ENCODE results near the gene FGFR2. TPM values are rescaled to one million over a fixed set of nuclear protein-coding genes. Genes with fewer than 3 reads are reported as not detected.

Gene FGFR2
- polyA plus RNA-seq, 1 donor from 2014 or later, result 14.8 TPM

DNA sequence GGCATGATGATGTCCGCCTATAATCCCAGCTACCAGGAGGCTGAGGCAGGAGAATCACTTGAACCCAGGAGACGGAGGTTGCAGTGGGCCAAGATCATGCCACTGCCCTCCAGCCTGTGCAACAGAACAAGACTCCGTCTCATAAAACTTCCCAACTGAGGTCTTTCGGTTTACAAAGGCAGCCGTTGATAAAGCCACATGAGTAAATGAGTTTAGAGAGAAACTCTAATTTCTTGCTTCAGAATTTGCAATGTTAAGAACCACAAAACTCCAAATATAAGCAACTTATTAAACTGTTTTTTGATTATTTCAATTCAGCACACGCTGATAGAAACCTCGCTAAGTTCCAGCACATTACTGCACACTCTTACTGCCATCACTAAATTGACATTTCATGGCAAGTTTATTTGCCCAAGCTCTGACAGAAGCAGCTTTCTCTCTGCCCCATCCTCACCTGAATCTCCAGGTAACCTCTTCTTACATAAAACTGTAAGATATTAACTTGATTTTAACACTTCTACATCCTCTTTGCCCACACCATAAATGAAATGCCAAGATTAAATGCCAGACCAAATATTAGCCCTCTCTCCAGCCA, 67.7 kb downstream of the FGFR2 start:
- H2AFZ ChIP-seq (ENCODE audit: low read depth, low read length), result no peak overlapping the region
- H3K9me2 ChIP-seq (ENCODE audit: insufficient read depth, low read length), result no peaks in the 10 kb centered on the region
- no peak overlapping the region for H3K4me3 ChIP-seq (ENCODE audit: low read length)
- no peaks in the 10 kb centered on the region for H4K20me1 ChIP-seq (ENCODE audit: insufficient read depth)
- H3K9me3 ChIP-seq (ENCODE audit: low read length), result no peaks in the 10 kb centered on the region
- no peaks in the 10 kb centered on the region for H3K36me3 ChIP-seq (ENCODE audit: insufficient read depth, low read length)
- no peak overlapping the region for H3K9ac ChIP-seq (ENCODE audit: low read length)
- H3F3A ChIP-seq (ENCODE audit: insufficient read depth, low read length, poor library complexity, severe bottlenecking), result no peaks in the 10 kb centered on the region
- H3K27me3 ChIP-seq (ENCODE audit: insufficient read depth, low read depth, low read length), result no peaks in the 10 kb centered on the region
- TF ChIP-seq MXI1 (conservative IDR thresholded peaks at IDR 0.05; ENCODE audit: poor library complexity, severe bottlenecking) (no peak), SMC3 (conservative IDR thresholded peaks at IDR 0.05; ENCODE audit: poor library complexity) (no peak), TAF1 (IDR thresholded peaks at IDR 0.05; ENCODE audit: low read depth) (no peak), POLR2AphosphoS5 (IDR thresholded peaks at IDR 0.05) (no peak), CTCF (IDR thresholded peaks at IDR 0.05; ENCODE audit: poor library complexity, severe bottlenecking) (no peak), EP300 (conservative IDR thresholded peaks at IDR 0.05; ENCODE audit: poor library complexity, severe bottlenecking) (no peak), EZH2 (IDR thresholded peaks at IDR 0.05; ENCODE audit: borderline replicate concordance, insufficient read depth, low read length, poor library complexity, severe bottlenecking) (no peak), RAD21 (conservative IDR thresholded peaks at IDR 0.05) (no peak)
- TF ChIP-seq, protein P1, sequence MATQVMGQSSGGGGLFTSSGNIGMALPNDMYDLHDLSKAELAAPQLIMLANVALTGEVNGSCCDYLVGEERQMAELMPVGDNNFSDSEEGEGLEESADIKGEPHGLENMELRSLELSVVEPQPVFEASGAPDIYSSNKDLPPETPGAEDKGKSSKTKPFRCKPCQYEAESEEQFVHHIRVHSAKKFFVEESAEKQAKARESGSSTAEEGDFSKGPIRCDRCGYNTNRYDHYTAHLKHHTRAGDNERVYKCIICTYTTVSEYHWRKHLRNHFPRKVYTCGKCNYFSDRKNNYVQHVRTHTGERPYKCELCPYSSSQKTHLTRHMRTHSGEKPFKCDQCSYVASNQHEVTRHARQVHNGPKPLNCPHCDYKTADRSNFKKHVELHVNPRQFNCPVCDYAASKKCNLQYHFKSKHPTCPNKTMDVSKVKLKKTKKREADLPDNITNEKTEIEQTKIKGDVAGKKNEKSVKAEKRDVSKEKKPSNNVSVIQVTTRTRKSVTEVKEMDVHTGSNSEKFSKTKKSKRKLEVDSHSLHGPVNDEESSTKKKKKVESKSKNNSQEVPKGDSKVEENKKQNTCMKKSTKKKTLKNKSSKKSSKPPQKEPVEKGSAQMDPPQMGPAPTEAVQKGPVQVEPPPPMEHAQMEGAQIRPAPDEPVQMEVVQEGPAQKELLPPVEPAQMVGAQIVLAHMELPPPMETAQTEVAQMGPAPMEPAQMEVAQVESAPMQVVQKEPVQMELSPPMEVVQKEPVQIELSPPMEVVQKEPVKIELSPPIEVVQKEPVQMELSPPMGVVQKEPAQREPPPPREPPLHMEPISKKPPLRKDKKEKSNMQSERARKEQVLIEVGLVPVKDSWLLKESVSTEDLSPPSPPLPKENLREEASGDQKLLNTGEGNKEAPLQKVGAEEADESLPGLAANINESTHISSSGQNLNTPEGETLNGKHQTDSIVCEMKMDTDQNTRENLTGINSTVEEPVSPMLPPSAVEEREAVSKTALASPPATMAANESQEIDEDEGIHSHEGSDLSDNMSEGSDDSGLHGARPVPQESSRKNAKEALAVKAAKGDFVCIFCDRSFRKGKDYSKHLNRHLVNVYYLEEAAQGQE (IDR thresholded peaks at IDR 0.05; ENCODE audit: borderline replicate concordance), result no peak
- H3K4me2 ChIP-seq (ENCODE audit: low read length), result no peak overlapping the region
- H3K79me2 ChIP-seq (replicated peaks; ENCODE audit: insufficient read depth, low read length), result no peaks in the 10 kb centered on the region
- no peak overlapping the region for H3K27ac ChIP-seq (ENCODE audit: low read length)

GRCh38 chr10:121527690-121528089, 70.6 kb downstream of the FGFR2 start:
- H3K36me3 ChIP-seq (ENCODE audit: insufficient read depth, low read length), result no peaks in the 10 kb centered on the region
- no peaks in the 10 kb centered on the region for H3K9me3 ChIP-seq (ENCODE audit: low read length)
- no peaks in the 10 kb centered on the region for H4K20me1 ChIP-seq (ENCODE audit: insufficient read depth)
- H3K27me3 ChIP-seq (ENCODE audit: insufficient read depth, low read depth, low read length), result no peaks in the 10 kb centered on the region
- TF ChIP-seq EP300 (conservative IDR thresholded peaks at IDR 0.05; ENCODE audit: poor library complexity, severe bottlenecking) (peak; percentile 32), MXI1 (conservative IDR thresholded peaks at IDR 0.05; ENCODE audit: poor library complexity, severe bottlenecking) (no peak), POLR2AphosphoS5 (IDR thresholded peaks at IDR 0.05) (peak; percentile 59), RAD21 (conservative IDR thresholded peaks at IDR 0.05) (peak; percentile 11), SMC3 (conservative IDR thresholded peaks at IDR 0.05; ENCODE audit: poor library complexity) (no peak)
- peak overlapping the region; percentile 6 for H3K27ac ChIP-seq (ENCODE audit: low read length)
- H3K4me2 ChIP-seq (ENCODE audit: low read length), result peak overlapping the region; percentile 18
- H3K9me2 ChIP-seq (ENCODE audit: insufficient read depth, low read length), result no peaks in the 10 kb centered on the region
- H3K79me2 ChIP-seq (replicated peaks; ENCODE audit: insufficient read depth, low read length), result no peaks in the 10 kb centered on the region
- no peaks in the 10 kb centered on the region for H3F3A ChIP-seq (ENCODE audit: insufficient read depth, low read length, poor library complexity, severe bottlenecking)
- no peak overlapping the region for H2AFZ ChIP-seq (ENCODE audit: low read depth, low read length)
- H3K9ac ChIP-seq (ENCODE audit: low read length), result no peak overlapping the region
- H3K4me3 ChIP-seq (ENCODE audit: low read length), result no peak overlapping the region
